ENCODE results near the gene WASHC4.

- TF ChIP-seq EZH2phosphoT487 (IDR thresholded peaks at IDR 0.05; ENCODE audit: borderline replicate concordance, low read length) = no peak
- TF ChIP-seq CTCF (conservative IDR thresholded peaks at IDR 0.05; ENCODE audit: low read depth, low read length) = no peak
Measured at GRCh38 chr12:105110851-105111250, 3.3 kb downstream of the WASHC4 start.
